ENCODE results near the gene IFNE.
A peak's percentile ranks its signal among the peaks of the same experiment; 100 is the strongest.

Gene IFNE

DNA sequence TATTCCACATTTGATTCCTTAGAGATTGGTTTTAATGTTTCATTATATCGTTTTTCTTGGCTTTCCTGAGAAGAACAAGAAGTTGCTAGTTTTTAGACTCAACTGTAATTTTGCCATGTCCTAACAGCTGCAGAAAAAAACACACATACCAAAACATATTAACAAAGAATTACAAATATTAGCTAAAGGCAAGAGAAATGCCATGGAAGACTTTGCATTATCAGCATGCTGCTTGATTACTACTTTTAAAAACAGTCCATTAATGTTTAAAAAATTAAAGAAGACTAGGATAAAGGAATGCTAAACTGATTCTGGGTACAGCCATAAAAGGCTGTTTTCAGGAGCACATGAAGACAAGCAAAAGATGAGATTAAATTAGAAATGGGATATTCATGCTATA is 20.5 kb upstream of the IFNE start:
- TF ChIP-seq, protein P1, sequence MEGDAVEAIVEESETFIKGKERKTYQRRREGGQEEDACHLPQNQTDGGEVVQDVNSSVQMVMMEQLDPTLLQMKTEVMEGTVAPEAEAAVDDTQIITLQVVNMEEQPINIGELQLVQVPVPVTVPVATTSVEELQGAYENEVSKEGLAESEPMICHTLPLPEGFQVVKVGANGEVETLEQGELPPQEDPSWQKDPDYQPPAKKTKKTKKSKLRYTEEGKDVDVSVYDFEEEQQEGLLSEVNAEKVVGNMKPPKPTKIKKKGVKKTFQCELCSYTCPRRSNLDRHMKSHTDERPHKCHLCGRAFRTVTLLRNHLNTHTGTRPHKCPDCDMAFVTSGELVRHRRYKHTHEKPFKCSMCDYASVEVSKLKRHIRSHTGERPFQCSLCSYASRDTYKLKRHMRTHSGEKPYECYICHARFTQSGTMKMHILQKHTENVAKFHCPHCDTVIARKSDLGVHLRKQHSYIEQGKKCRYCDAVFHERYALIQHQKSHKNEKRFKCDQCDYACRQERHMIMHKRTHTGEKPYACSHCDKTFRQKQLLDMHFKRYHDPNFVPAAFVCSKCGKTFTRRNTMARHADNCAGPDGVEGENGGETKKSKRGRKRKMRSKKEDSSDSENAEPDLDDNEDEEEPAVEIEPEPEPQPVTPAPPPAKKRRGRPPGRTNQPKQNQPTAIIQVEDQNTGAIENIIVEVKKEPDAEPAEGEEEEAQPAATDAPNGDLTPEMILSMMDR (IDR thresholded peaks at IDR 0.05; ENCODE audit: control extremely low read depth, extremely low read depth, low read depth, missing control alignments), result no peak
- DNase-seq (ENCODE audit: extremely low spot score), result no peak
- POLR2A ChIA-PET, result no interaction called here
- CTCF ChIA-PET, result no interaction called here

DNA sequence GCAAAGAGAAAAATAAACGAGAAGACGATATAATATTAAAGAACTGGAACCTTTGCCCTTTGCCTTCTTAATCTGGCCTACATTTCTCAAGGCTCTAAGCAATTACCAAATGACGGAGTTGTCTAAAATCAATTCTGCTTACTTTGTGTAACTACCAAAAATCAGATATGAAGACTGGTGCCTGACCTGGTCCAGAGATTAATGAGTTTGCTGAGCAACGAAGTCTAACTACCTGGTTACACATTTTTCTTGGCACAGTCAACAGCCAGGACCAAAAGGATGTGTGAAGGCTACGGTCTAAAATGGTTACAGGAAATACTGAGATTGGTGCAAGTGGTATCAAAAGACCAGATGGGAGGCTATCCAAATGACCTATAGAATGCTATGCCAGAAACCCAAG is 17.8 kb upstream of the IFNE start:
- ChIA-PET CTCF (no interaction called here), POLR2A (no interaction called here)
- DNase-seq (ENCODE audit: extremely low spot score), result no peak
- TF ChIP-seq, protein P1 (IDR thresholded peaks at IDR 0.05; ENCODE audit: control extremely low read depth, extremely low read depth, low read depth, missing control alignments), result no peak

DNA sequence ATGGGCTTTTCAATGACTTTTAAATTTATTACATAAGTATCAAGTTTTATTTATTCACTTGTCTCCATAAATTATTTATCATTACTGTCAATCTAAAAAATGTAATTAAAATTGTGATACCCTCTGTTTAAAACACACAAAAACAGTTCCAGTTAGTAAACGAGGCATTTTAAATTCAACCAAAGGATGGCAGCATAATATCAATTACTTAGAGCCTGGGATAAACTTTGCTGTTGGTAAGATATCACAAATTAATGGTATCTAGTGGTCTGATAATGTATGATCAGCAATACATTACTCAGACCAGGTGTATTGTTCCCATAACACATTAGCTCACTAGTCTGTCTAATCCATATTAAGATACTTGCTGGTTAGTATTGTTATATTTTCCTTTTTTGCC is 9.6 kb upstream of the IFNE start:
- ChIA-PET POLR2A (interaction anchor here (0.5 kb wide), 1 partner anchor 28 kb away, joined by 3 read pairs; no protein-coding TSS in a partner anchor), CTCF (interaction anchor here (0.7 to 1.4 kb wide), 3 partner anchors 12 to 259 kb away, joined by 3 to 4 read pairs (median 3); no protein-coding TSS in a partner anchor)
- DNase-seq (ENCODE audit: extremely low spot score), result no peak
- TF ChIP-seq, protein P1 (IDR thresholded peaks at IDR 0.05; ENCODE audit: control extremely low read depth, extremely low read depth, low read depth, missing control alignments), result no peak

DNA sequence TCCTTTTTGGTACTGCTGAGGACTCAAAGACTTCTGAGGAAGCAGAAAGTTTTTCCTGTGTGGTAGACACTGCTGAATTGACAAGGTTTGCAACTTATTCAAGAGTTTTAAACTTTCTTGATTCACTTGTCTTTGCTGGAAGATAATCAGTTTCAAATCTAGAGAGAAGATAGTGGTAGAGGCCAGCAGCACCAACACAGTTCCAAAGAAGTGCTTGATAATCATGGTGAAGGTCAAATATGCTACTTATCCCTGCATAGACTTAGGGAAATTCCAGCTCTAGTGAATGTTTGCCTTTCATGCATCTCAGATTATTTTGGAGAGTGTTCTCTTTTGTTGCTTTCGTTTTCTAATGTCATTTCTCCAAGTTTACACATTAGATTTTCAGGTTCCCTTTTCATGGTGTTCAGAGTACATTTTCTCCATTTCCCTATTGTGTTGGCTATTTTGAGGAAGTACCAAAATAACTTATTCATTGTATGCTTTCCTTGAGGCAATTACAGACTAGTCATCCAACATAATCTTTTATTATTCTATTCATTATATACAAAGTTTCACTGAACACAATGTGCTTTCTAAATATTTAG is 550 bp downstream of the IFNE start:
- POLR2A ChIA-PET, result no interaction called here
- peak; percentile 9 for DNase-seq (ENCODE audit: extremely low spot score)
- CTCF ChIA-PET, result no interaction called here

DNA sequence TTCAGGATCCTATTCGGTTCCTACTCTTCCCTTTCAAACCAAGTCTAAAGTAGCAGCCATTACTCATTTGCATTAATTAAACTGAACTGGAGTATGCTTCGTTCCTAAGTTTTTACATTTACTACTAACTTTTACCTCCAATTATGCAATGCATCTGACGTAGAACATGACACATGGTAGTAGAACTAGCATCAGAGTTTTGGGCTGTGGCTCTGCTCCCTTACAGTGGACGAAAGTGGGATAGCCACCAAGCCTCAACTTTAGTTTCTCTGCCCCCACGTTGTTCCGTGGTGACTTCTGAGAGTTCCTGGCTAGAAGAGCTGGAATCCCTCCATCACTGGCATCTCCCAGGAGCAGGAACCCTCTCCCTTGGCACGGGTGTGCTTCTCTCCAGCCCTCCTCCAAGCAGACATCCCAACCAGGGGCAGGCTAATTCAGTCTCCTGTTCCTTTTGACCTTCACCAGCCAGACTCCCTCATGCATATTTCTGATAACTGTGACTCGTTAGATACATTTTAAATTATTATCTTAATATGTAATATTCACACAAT is 2.9 kb downstream of the IFNE start:
- POLR2A ChIA-PET, result no interaction called here
- CTCF ChIA-PET, result interaction anchor here (1.4 kb wide), 1 partner anchor 13 kb away, joined by 3 read pairs; no protein-coding TSS in a partner anchor

More for the DNA sequence above, 550 bp downstream of the IFNE start:
- TF ChIP-seq, protein P1 (IDR thresholded peaks at IDR 0.05; ENCODE audit: control extremely low read depth, extremely low read depth, low read depth, missing control alignments), result no peak

DNA sequence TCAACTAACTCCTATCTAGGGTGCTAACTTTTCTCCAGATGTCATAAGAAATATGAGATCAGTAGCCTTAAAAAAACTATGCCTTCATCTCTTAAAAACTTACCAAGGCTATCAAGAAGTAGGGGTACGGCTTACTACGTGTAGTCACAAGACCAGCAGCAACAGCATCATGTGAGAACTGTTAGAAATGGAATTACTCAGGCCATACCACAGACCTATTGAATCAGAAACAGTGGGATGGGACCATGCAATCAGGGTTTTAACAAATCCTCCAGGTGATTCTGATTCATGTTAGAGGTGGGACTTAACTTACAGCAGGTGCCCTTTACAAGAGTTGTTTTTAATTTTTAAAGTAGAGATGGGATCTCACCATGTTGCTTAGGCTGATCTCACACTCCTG is 4.6 kb downstream of the IFNE start:
- ChIA-PET POLR2A (no interaction called here), CTCF (interaction anchor here (1.5 kb wide), 1 partner anchor 151 kb away, joined by 3 read pairs; no protein-coding TSS in a partner anchor)
- DNase-seq (ENCODE audit: extremely low spot score), result no peak
- TF ChIP-seq, protein P1 (IDR thresholded peaks at IDR 0.05; ENCODE audit: control extremely low read depth, extremely low read depth, low read depth, missing control alignments), result no peak

More for the DNA sequence above, 2.9 kb downstream of the IFNE start:
- no peak for DNase-seq (ENCODE audit: extremely low spot score)
- TF ChIP-seq, protein P1 (IDR thresholded peaks at IDR 0.05; ENCODE audit: control extremely low read depth, extremely low read depth, low read depth, missing control alignments), result no peak
